Activated T-cell treated with anti-CD3 and anti-CD28 coated beads, Interleukin-2, amount 50 U/mL, for 72 hours (primary cell): ENCODE results near the gene LRRC7. TPM values are rescaled to one million over a fixed set of nuclear protein-coding genes. Genes with fewer than 3 reads are reported as not detected.
"Not testable (repeated sequence)": the region's sequence is repeated elsewhere in the genome, so short reads cannot be mapped to it uniquely, and the experiment has no call there.

Experiments used
- ATAC-seq, 2 donors: fragments of 150-1000 bp; cut with Tn5 transposase; replicated peaks in 1 of 2; 2 replicates each; pipeline ENCODE4 v1.10.0; 2021; ENCODE audit warnings: moderate library complexity in 2 of 2, mild to moderate bottlenecking in 1 of 2
- DNase-seq, 2 donors: peaks; one replicate each; pipeline ENCODE4 v3.0.0; 2021 to 2022; ENCODE audit warnings: mixed read lengths in 1 of 2
- H3K27ac Mint-ChIP-seq: one replicate; pipeline ENCODE4 v1.8.0; 2022; ENCODE audit warnings: mild to moderate bottlenecking, moderate library complexity, mixed read lengths
- H3K27me3 Mint-ChIP-seq: one replicate; pipeline ENCODE4 v1.8.0; 2022; ENCODE audit warnings: low read depth, mixed read lengths
- H3K36me3 Mint-ChIP-seq, 2 donors: one replicate each; pipeline ENCODE4 v1.8.0; 2022; ENCODE audit warnings: mixed read lengths in 2 of 2, mild to moderate bottlenecking in 1 of 2; ENCODE audit not compliant: insufficient read depth in 2 of 2
- H3K4me1 Mint-ChIP-seq: one replicate; pipeline ENCODE4 v1.8.0; 2022; ENCODE audit warnings: low read depth, mixed read lengths
- H3K4me3 Mint-ChIP-seq, 2 donors: one replicate each; pipeline ENCODE4 v1.8.0; 2022; ENCODE audit warnings: mild to moderate bottlenecking in 2 of 2, mixed read lengths in 2 of 2, moderate library complexity in 2 of 2
- H3K9me3 Mint-ChIP-seq, 2 donors: one replicate each; pipeline ENCODE4 v1.8.0; 2022; ENCODE audit warnings: mixed read lengths in 2 of 2
- total RNA-seq, 2 donors: library from RNA; stranded (reverse); gene quantifications; one replicate each; pipeline ENCODE4 v1.2.3, GENCODE V29; 2022

Gene LRRC7
- total RNA-seq, 2 donors from 2014 or later: 0.22 TPM; not detected in 1

GRCh38 chr1:69932760-69933159, 365.0 kb downstream of the LRRC7 start:
- ATAC-seq: no peak
- Mint-ChIP-seq H3K4me3 (no peak overlapping the region), H3K27me3 (no peaks in the 10 kb centered on the region), H3K36me3 (peaks cover 0 to 2% of the 10 kb centered on the region in 2 donors), H3K9me3 (peaks cover 6 to 9% of the 10 kb centered on the region in 2 donors), H3K4me1 (no peaks in the 10 kb centered on the region), H3K27ac (no peak overlapping the region)
- no peak for DNase-seq

- no peak for DNase-seq
- H3K27me3 Mint-ChIP-seq: no peaks in the 10 kb centered on the region
- no peaks in the 10 kb centered on the region for H3K4me1 Mint-ChIP-seq
- H3K9me3 Mint-ChIP-seq: peaks cover 3% of the 10 kb centered on the region in 2 donors
- H3K27ac Mint-ChIP-seq: no peak overlapping the region
- H3K36me3 Mint-ChIP-seq: no peaks in the 10 kb centered on the region
- no peak for ATAC-seq
- no peak overlapping the region for H3K4me3 Mint-ChIP-seq
These were observed 372.5 kb downstream of the LRRC7 start for GRCh38 chr1:69940231-69940630.

GRCh38 chr1:69940816-69941215, 373.1 kb downstream of the LRRC7 start:
- no peaks in the 10 kb centered on the region for H3K4me1 Mint-ChIP-seq
- no peaks in the 10 kb centered on the region for H3K36me3 Mint-ChIP-seq
- no peak for ATAC-seq
- no peak overlapping the region for H3K4me3 Mint-ChIP-seq
- peaks cover 3% of the 10 kb centered on the region in 2 donors for H3K9me3 Mint-ChIP-seq
- no peaks in the 10 kb centered on the region for H3K27me3 Mint-ChIP-seq
- H3K27ac Mint-ChIP-seq: no peak overlapping the region
- no peak for DNase-seq

- Mint-ChIP-seq H3K36me3 (no peaks in the 10 kb centered on the region), H3K27ac (no peak overlapping the region), H3K9me3 (peaks cover 3 to 5% of the 10 kb centered on the region in 2 donors), H3K27me3 (no peaks in the 10 kb centered on the region), H3K4me1 (no peaks in the 10 kb centered on the region), H3K4me3 (no peak overlapping the region)
- DNase-seq: no peak
- no peak for ATAC-seq
These were observed 375.3 kb downstream of the LRRC7 start for GRCh38 chr1:69943030-69943429.

- no peak overlapping the region for H3K27ac Mint-ChIP-seq
- peaks cover 3 to 8% of the 10 kb centered on the region in 2 donors for H3K9me3 Mint-ChIP-seq
- H3K36me3 Mint-ChIP-seq: no peaks in the 10 kb centered on the region
- DNase-seq (no peak), ATAC-seq (no peak)
- no peaks in the 10 kb centered on the region for H3K27me3 Mint-ChIP-seq
- H3K4me1 Mint-ChIP-seq: no peaks in the 10 kb centered on the region
- H3K4me3 Mint-ChIP-seq: no peak overlapping the region
These were observed 379.2 kb downstream of the LRRC7 start for GRCh38 chr1:69946935-69947334.

- DNase-seq (no peak), ATAC-seq (no peak)
- H3K36me3 Mint-ChIP-seq: no peaks in the 10 kb centered on the region
- H3K27ac Mint-ChIP-seq: no peak overlapping the region
- no peak overlapping the region for H3K4me3 Mint-ChIP-seq
- no peaks in the 10 kb centered on the region for H3K27me3 Mint-ChIP-seq
- H3K4me1 Mint-ChIP-seq: no peaks in the 10 kb centered on the region
- H3K9me3 Mint-ChIP-seq: peaks cover 1 to 8% of the 10 kb centered on the region in 2 donors
These were observed 380.1 kb downstream of the LRRC7 start for GRCh38 chr1:69947837-69948236.

- no peak for ATAC-seq
- Mint-ChIP-seq H3K27ac (no peak overlapping the region), H3K36me3 (no peaks in the 10 kb centered on the region), H3K4me3 (no peak overlapping the region), H3K4me1 (no peaks in the 10 kb centered on the region), H3K9me3 (peaks cover 1 to 8% of the 10 kb centered on the region in 2 donors), H3K27me3 (no peaks in the 10 kb centered on the region)
- no peak for DNase-seq
These were observed 385.0 kb downstream of the LRRC7 start for GRCh38 chr1:69952676-69953075.

- not testable (repeated sequence) for H3K27me3 Mint-ChIP-seq, H3K4me1 Mint-ChIP-seq, H3K4me3 Mint-ChIP-seq, H3K9me3 Mint-ChIP-seq, H3K27ac Mint-ChIP-seq, DNase-seq, ATAC-seq, H3K36me3 Mint-ChIP-seq
These were observed 394.7 kb downstream of the LRRC7 start for GRCh38 chr1:69962452-69962851.

- ATAC-seq (no peak), DNase-seq (no peak)
- no peaks in the 10 kb centered on the region for H3K27me3 Mint-ChIP-seq
- H3K27ac Mint-ChIP-seq: no peak overlapping the region
- no peaks in the 10 kb centered on the region for H3K4me1 Mint-ChIP-seq
- peaks cover 7 to 15% of the 10 kb centered on the region in 2 donors for H3K9me3 Mint-ChIP-seq
- no peak overlapping the region for H3K4me3 Mint-ChIP-seq
- peaks cover 0 to 2% of the 10 kb centered on the region in 2 donors for H3K36me3 Mint-ChIP-seq
These were observed 399.6 kb downstream of the LRRC7 start for GRCh38 chr1:69967245-69967766.

GRCh38 chr1:69976896-69977295, 409.2 kb downstream of the LRRC7 start:
- no peaks in the 10 kb centered on the region for H3K27me3 Mint-ChIP-seq
- no peak for ATAC-seq
- no peak overlapping the region for H3K27ac Mint-ChIP-seq

GRCh38 chr1:69982992-69983391, 415.3 kb downstream of the LRRC7 start:
- no peak for DNase-seq
- Mint-ChIP-seq H3K9me3 (peaks cover 0 to 6% of the 10 kb centered on the region in 2 donors), H3K4me3 (no peak overlapping the region), H3K4me1 (no peaks in the 10 kb centered on the region), H3K27me3 (no peaks in the 10 kb centered on the region), H3K27ac (no peak overlapping the region), H3K36me3 (no peaks in the 10 kb centered on the region)
- ATAC-seq: no peak

More at GRCh38 chr1:69976896-69977295, 409.2 kb downstream of the LRRC7 start:
- peaks cover 0 to 13% of the 10 kb centered on the region in 2 donors for H3K9me3 Mint-ChIP-seq
- DNase-seq: no peak
- H3K36me3 Mint-ChIP-seq: no peaks in the 10 kb centered on the region
- H3K4me3 Mint-ChIP-seq: no peak overlapping the region
- no peaks in the 10 kb centered on the region for H3K4me1 Mint-ChIP-seq

- Mint-ChIP-seq H3K4me3 (no peak overlapping the region), H3K9me3 (peaks cover 0 to 6% of the 10 kb centered on the region in 2 donors), H3K27me3 (no peaks in the 10 kb centered on the region), H3K36me3 (no peaks in the 10 kb centered on the region), H3K4me1 (no peaks in the 10 kb centered on the region), H3K27ac (no peak overlapping the region)
- no peak for DNase-seq
- no peak for ATAC-seq
These were observed 417.7 kb downstream of the LRRC7 start for GRCh38 chr1:69985376-69985775.

- peaks cover 0 to 5% of the 10 kb centered on the region in 2 donors for H3K9me3 Mint-ChIP-seq
- H3K4me3 Mint-ChIP-seq: no peak overlapping the region
- DNase-seq (no peak), ATAC-seq (no peak)
- no peaks in the 10 kb centered on the region for H3K27me3 Mint-ChIP-seq
- H3K36me3 Mint-ChIP-seq: no peaks in the 10 kb centered on the region
- no peak overlapping the region for H3K27ac Mint-ChIP-seq
- no peaks in the 10 kb centered on the region for H3K4me1 Mint-ChIP-seq
These were observed 418.2 kb downstream of the LRRC7 start for GRCh38 chr1:69985901-69986439.

- no peak for ATAC-seq
- no peak for DNase-seq
These were observed 420.2 kb downstream of the LRRC7 start for GRCh38 chr1:69987881-69988280.

More at GRCh38 chr1:69987881-69988280, 420.2 kb downstream of the LRRC7 start:
- Mint-ChIP-seq H3K4me3 (no peak overlapping the region), H3K36me3 (no peaks in the 10 kb centered on the region), H3K4me1 (no peaks in the 10 kb centered on the region), H3K27me3 (no peaks in the 10 kb centered on the region), H3K27ac (no peak overlapping the region), H3K9me3 (peaks cover 0 to 5% of the 10 kb centered on the region in 2 donors)
